ENCODE results near the gene UBR2.

UBR2 gene

GRCh38 chr6:42563697-42564505 lies at the start of gene UBR2:
UBR2 (plus strand) TSS chr6:42564029; CDS start chr6:42564320, 291 bp downstream.
- peak; percentile 85 to 89 for DNase-seq

- no peak for DNase-seq
These were observed 49.1 kb upstream of the UBR2 start for GRCh38 chr6:42514745-42515144.

- no peak for DNase-seq
These were observed 44.0 kb upstream of the UBR2 start for GRCh38 chr6:42519779-42520178.

GRCh38 chr6:42520786-42521607 lies 42.8 kb upstream of the UBR2 start:
- peak in 1 of 2 donors; percentile 6 for DNase-seq

GRCh38 chr6:42522036-42522435 lies 41.8 kb upstream of the UBR2 start:
- DNase-seq, result no peak

GRCh38 chr6:42522942-42523814 lies 40.7 kb upstream of the UBR2 start:
- DNase-seq, result no peak

GRCh38 chr6:42525206-42525605 lies 38.6 kb upstream of the UBR2 start:
- DNase-seq, result no peak

GRCh38 chr6:42526616-42527015 lies 37.2 kb upstream of the UBR2 start:
- no peak for DNase-seq

- DNase-seq, result no peak
These were observed 36.6 kb upstream of the UBR2 start for GRCh38 chr6:42527204-42527603.

- DNase-seq, result no peak
These were observed 33.5 kb upstream of the UBR2 start for GRCh38 chr6:42530296-42530695.

GRCh38 chr6:42530751-42531150 lies 33.1 kb upstream of the UBR2 start:
- DNase-seq, result no peak

- DNase-seq, result no peak
These were observed 31.7 kb upstream of the UBR2 start for GRCh38 chr6:42532038-42532669.

- DNase-seq, result no peak
These were observed 30.0 kb upstream of the UBR2 start for GRCh38 chr6:42533794-42534193.

GRCh38 chr6:42537536-42537935 lies 26.3 kb upstream of the UBR2 start:
- no peak for DNase-seq

- DNase-seq, result no peak
These were observed 24.7 kb upstream of the UBR2 start for GRCh38 chr6:42539135-42539534.

GRCh38 chr6:42545226-42545773 lies 18.5 kb upstream of the UBR2 start:
- DNase-seq, result no peak

- peak; percentile 90 to 93 for DNase-seq
These were observed 16.2 kb upstream of the UBR2 start for GRCh38 chr6:42547407-42548329.

- DNase-seq, result no peak
These were observed 13.6 kb upstream of the UBR2 start for GRCh38 chr6:42550277-42550676.

- DNase-seq, result no peak
These were observed 12.6 kb upstream of the UBR2 start for GRCh38 chr6:42551217-42551616.

GRCh38 chr6:42552380-42552779 lies 11.4 kb upstream of the UBR2 start:
- no peak for DNase-seq
